ENCODE measurements around the gene MEOX2. TPM values are rescaled to one million over a fixed set of nuclear protein-coding genes. Genes with fewer than 3 reads are reported as not detected.

The MEOX2 gene
- total RNA-seq, 1 donor from 2014 or later = not detected

GRCh38 chr7:15686957-15687545, 568 bp upstream of the MEOX2 start:
- DNase-seq (ENCODE audit: low spot score) = peak; percentile 11
- Histone ChIP-seq H3K36me3 (no peaks in the 10 kb centered on the region), H3K4me2 (peak overlapping the region; percentile 93), H3K9ac (no peak overlapping the region), H3F3A (ENCODE audit: low read depth) (peaks cover 33% of the 10 kb centered on the region), H3K4me1 (peaks cover 39% of the 10 kb centered on the region), H3K9me3 (ENCODE audit: low read depth) (no peaks in the 10 kb centered on the region), H3K4me3 (peak overlapping the region; percentile 54), H4K20me1 (ENCODE audit: low read depth) (peaks cover 24% of the 10 kb centered on the region), H3K79me2 (ENCODE audit: low read depth) (no peaks in the 10 kb centered on the region), H3K27ac (no peak overlapping the region), H3K27me3 (peaks cover 88% of the 10 kb centered on the region), H2AFZ (replicated peaks) (no peak overlapping the region)
- TF ChIP-seq EZH2 (IDR thresholded peaks at IDR 0.05) (peak; percentile 57), CTCF (IDR thresholded peaks at IDR 0.05) (no peak), EZH2phosphoT487 (IDR thresholded peaks at IDR 0.05) (peak; percentile 69)
- Mint-ChIP-seq H3K4me1 (peaks cover 40% of the 10 kb centered on the region), H3K4me3 (peak overlapping the region; percentile 86), H3K27ac (no peak overlapping the region), H3K27me3 (ENCODE audit: insufficient read depth, low read depth) (peaks cover 39% of the 10 kb centered on the region), H3K36me3 (no peaks in the 10 kb centered on the region), H3K9me3 (no peaks in the 10 kb centered on the region)

GRCh38 chr7:15685358-15686294, 857 bp downstream of the MEOX2 start:
- Histone ChIP-seq H4K20me1 (ENCODE audit: low read depth) (peaks cover 24% of the 10 kb centered on the region), H2AFZ (replicated peaks) (peak overlapping the region; percentile 20), H3K4me3 (peak overlapping the region; percentile 54), H3K9ac (no peak overlapping the region), H3K9me3 (ENCODE audit: low read depth) (no peaks in the 10 kb centered on the region), H3K79me2 (ENCODE audit: low read depth) (no peaks in the 10 kb centered on the region), H3K4me1 (peaks cover 39% of the 10 kb centered on the region), H3K27me3 (peaks cover 97% of the 10 kb centered on the region), H3K36me3 (no peaks in the 10 kb centered on the region), H3F3A (ENCODE audit: low read depth) (peaks cover 33% of the 10 kb centered on the region), H3K27ac (no peak overlapping the region), H3K4me2 (peak overlapping the region; percentile 93)
- TF ChIP-seq CTCF (IDR thresholded peaks at IDR 0.05) (no peak), EZH2 (IDR thresholded peaks at IDR 0.05) (peak; percentile 94), EZH2phosphoT487 (IDR thresholded peaks at IDR 0.05) (peak; percentile 78)
- peaks cover 39% of the 10 kb centered on the region for H3K27me3 Mint-ChIP-seq (ENCODE audit: insufficient read depth, low read depth)
- peaks cover 40% of the 10 kb centered on the region for H3K4me1 Mint-ChIP-seq
- no peaks in the 10 kb centered on the region for H3K9me3 Mint-ChIP-seq
- no peaks in the 10 kb centered on the region for H3K36me3 Mint-ChIP-seq
- peak; percentile 58 for DNase-seq (ENCODE audit: low spot score)
- H3K4me3 Mint-ChIP-seq = peak overlapping the region; percentile 86
- no peak overlapping the region for H3K27ac Mint-ChIP-seq

GRCh38 chr7:15684871-15685270, 1.6 kb downstream of the MEOX2 start:
- Mint-ChIP-seq H3K4me3 (peak overlapping the region; percentile 86), H3K9me3 (no peaks in the 10 kb centered on the region), H3K4me1 (peaks cover 40% of the 10 kb centered on the region), H3K36me3 (no peaks in the 10 kb centered on the region), H3K27ac (no peak overlapping the region), H3K27me3 (ENCODE audit: insufficient read depth, low read depth) (peaks cover 39% of the 10 kb centered on the region)
- Histone ChIP-seq H2AFZ (replicated peaks) (no peak overlapping the region), H3K27me3 (peaks cover 90% of the 10 kb centered on the region), H3K4me3 (peak overlapping the region; percentile 54), H3K4me1 (peaks cover 39% of the 10 kb centered on the region), H3K27ac (no peak overlapping the region), H3K36me3 (no peaks in the 10 kb centered on the region), H3F3A (ENCODE audit: low read depth) (peaks cover 33% of the 10 kb centered on the region), H3K9ac (no peak overlapping the region), H3K9me3 (ENCODE audit: low read depth) (no peaks in the 10 kb centered on the region), H4K20me1 (ENCODE audit: low read depth) (peaks cover 24% of the 10 kb centered on the region), H3K79me2 (ENCODE audit: low read depth) (no peaks in the 10 kb centered on the region), H3K4me2 (peak overlapping the region; percentile 93)
- peak; percentile 61 for DNase-seq (ENCODE audit: low spot score)
- TF ChIP-seq CTCF (IDR thresholded peaks at IDR 0.05) (no peak), EZH2 (IDR thresholded peaks at IDR 0.05) (no peak), EZH2phosphoT487 (IDR thresholded peaks at IDR 0.05) (no peak)
